ENCODE data around the gene ARID1A. TPM values are rescaled to one million over a fixed set of nuclear protein-coding genes. Genes with fewer than 3 reads are reported as not detected.

ARID1A gene
- total RNA-seq, 2 donors from 2014 or later: 49.6 to 76.2 TPM

DNA sequence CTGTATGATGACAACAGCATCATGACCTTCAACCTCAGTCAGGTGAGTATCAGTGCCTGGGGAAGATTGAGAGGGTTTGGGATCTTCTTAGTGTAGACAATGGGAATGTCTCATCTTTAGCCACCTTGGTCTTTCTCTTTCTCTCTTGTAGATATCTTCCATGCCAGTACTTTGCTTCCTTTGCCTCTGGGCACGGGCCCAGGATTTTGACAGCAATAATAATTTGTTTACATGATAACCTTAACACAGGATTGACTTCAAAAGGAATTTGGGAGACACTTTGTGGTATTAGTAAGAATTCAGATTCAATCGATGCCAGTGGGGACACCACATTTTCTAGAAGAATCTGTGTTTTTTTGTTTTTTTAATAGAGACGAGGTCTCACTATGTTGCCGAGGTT lies 79.9 kb downstream of the ARID1A start:
- Histone ChIP-seq H3K27me3 (no peaks in the 10 kb centered on the region), H3K9ac (ENCODE audit: low read depth in 2 of 2, low read length in 2 of 2) (no peak overlapping the region), H3K4me3 (no peak overlapping the region), H3K36me3 (peaks cover 51% of the 10 kb centered on the region), H3K9me3 (no peaks in the 10 kb centered on the region), H3K27ac (no peak overlapping the region), H3K4me1 (no peaks in the 10 kb centered on the region)
- DNase-seq: no peak
- TF ChIP-seq, protein P1, sequence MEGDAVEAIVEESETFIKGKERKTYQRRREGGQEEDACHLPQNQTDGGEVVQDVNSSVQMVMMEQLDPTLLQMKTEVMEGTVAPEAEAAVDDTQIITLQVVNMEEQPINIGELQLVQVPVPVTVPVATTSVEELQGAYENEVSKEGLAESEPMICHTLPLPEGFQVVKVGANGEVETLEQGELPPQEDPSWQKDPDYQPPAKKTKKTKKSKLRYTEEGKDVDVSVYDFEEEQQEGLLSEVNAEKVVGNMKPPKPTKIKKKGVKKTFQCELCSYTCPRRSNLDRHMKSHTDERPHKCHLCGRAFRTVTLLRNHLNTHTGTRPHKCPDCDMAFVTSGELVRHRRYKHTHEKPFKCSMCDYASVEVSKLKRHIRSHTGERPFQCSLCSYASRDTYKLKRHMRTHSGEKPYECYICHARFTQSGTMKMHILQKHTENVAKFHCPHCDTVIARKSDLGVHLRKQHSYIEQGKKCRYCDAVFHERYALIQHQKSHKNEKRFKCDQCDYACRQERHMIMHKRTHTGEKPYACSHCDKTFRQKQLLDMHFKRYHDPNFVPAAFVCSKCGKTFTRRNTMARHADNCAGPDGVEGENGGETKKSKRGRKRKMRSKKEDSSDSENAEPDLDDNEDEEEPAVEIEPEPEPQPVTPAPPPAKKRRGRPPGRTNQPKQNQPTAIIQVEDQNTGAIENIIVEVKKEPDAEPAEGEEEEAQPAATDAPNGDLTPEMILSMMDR (IDR thresholded peaks at IDR 0.05): no peak
- intact Hi-C loops (cut with DNase I): no loop called here

DNA sequence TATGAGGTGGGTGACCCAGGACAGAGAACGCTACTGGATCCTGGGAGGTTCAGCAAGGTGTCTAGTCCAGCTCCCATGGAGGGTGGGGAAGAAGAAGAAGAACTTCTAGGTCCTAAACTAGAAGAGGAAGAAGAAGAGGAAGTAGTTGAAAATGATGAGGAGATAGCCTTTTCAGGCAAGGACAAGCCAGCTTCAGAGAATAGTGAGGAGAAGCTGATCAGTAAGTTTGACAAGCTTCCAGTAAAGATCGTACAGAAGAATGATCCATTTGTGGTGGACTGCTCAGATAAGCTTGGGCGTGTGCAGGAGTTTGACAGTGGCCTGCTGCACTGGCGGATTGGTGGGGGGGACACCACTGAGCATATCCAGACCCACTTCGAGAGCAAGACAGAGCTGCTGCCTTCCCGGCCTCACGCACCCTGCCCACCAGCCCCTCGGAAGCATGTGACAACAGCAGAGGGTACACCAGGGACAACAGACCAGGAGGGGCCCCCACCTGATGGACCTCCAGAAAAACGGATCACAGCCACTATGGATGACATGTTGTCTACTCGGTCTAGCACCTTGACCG lies 83.4 kb downstream of the ARID1A start:
- DNase-seq: no peak
- H3K36me3 ChIP-seq: peaks cover 34% of the 10 kb centered on the region
- peaks cover 10% of the 10 kb centered on the region for H3K4me1 ChIP-seq
- H3K9me3 ChIP-seq: no peaks in the 10 kb centered on the region
- no peak overlapping the region for H3K9ac ChIP-seq (ENCODE audit: low read depth in 2 of 2, low read length in 2 of 2)
- TF ChIP-seq, protein P1 (IDR thresholded peaks at IDR 0.05): no peak
- intact Hi-C loops (cut with DNase I): no loop called here
- no peak overlapping the region for H3K4me3 ChIP-seq
- no peaks in the 10 kb centered on the region for H3K27me3 ChIP-seq
- H3K27ac ChIP-seq: no peak overlapping the region

DNA sequence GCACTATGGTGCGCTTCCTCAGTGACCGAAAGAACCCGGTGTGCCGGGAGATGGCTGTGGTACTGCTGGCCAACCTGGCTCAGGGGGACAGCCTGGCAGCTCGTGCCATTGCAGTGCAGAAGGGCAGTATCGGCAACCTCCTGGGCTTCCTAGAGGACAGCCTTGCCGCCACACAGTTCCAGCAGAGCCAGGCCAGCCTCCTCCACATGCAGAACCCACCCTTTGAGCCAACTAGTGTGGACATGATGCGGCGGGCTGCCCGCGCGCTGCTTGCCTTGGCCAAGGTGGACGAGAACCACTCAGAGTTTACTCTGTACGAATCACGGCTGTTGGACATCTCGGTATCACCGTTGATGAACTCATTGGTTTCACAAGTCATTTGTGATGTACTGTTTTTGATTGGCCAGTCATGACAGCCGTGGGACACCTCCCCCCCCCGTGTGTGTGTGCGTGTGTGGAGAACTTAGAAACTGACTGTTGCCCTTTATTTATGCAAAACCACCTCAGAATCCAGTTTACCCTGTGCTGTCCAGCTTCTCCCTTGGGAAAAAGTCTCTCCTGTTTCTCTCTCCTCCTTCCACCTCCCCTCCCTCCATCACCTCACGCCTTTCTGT lies 84.6 kb downstream of the ARID1A start:
- Histone ChIP-seq H3K4me3 (no peak overlapping the region), H3K27me3 (no peaks in the 10 kb centered on the region), H3K9me3 (no peaks in the 10 kb centered on the region), H3K9ac (ENCODE audit: low read depth in 2 of 2, low read length in 2 of 2) (no peak overlapping the region), H3K36me3 (peaks cover 30% of the 10 kb centered on the region), H3K27ac (no peak overlapping the region), H3K4me1 (peaks cover 11% of the 10 kb centered on the region)
- DNase-seq: no peak
- intact Hi-C loops (cut with DNase I): loop anchor here (10.0 kb wide), 1 partner anchor 56 kb away; no protein-coding TSS in a partner anchor
- TF ChIP-seq, protein P1 (IDR thresholded peaks at IDR 0.05): no peak

DNA sequence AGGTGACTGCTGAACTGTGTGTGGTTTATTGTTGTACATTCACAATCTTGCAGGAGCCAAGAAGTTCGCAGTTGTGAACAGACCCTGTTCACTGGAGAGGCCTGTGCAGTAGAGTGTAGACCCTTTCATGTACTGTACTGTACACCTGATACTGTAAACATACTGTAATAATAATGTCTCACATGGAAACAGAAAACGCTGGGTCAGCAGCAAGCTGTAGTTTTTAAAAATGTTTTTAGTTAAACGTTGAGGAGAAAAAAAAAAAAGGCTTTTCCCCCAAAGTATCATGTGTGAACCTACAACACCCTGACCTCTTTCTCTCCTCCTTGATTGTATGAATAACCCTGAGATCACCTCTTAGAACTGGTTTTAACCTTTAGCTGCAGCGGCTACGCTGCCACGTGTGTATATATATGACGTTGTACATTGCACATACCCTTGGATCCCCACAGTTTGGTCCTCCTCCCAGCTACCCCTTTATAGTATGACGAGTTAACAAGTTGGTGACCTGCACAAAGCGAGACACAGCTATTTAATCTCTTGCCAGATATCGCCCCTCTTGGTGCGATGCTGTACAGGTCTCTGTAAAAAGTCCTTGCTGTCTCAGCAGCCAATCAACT lies 85.5 kb downstream of the ARID1A start:
- DNase-seq: no peak
- H3K9ac ChIP-seq (ENCODE audit: low read depth in 2 of 2, low read length in 2 of 2): no peak overlapping the region
- intact Hi-C loops (cut with DNase I): loop anchor here (10.0 kb wide), 1 partner anchor 57 kb away; no protein-coding TSS in a partner anchor
- no peak overlapping the region for H3K4me3 ChIP-seq
- H3K4me1 ChIP-seq: peaks cover 12% of the 10 kb centered on the region
- no peak overlapping the region for H3K27ac ChIP-seq
- H3K27me3 ChIP-seq: no peaks in the 10 kb centered on the region
- peaks cover 23% of the 10 kb centered on the region for H3K36me3 ChIP-seq
- no peaks in the 10 kb centered on the region for H3K9me3 ChIP-seq
- TF ChIP-seq, protein P1 (IDR thresholded peaks at IDR 0.05): no peak

DNA sequence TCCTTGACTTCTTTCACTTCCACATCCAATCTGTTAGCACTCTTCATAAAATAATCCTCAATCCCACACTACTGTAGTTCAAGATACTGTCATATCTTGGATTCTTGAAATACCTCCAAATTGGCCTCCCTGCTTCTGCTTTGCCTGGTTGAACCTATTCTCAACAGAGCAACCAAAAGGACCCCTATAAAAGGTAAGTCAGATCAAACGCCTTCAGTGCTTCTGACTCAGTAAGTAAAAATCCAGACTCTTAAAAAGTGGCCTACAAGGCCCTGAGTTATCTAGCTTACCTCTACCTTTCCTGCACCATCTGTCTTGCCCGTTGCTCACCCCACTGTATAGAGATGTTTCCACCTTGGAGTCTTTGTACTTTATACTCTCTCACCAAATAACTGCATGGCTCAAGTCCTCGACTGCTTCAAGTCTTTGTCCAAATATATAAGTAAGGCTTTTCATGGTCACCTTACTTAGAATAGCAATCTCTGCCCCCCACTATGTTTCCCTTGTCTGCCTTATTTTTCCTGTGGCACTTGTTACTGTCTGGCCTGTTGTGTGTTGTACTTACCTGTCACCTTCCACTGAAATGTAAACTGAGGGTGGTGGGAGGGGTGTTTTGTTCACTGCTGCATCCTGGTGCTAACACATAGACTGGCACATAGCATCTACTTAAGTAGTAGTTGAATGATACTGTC lies 86.9 kb downstream of the ARID1A start:
- no peak for DNase-seq
- Histone ChIP-seq H3K4me1 (peaks cover 20% of the 10 kb centered on the region), H3K27ac (no peak overlapping the region), H3K9me3 (no peaks in the 10 kb centered on the region), H3K36me3 (peaks cover 16% of the 10 kb centered on the region), H3K9ac (ENCODE audit: low read depth in 2 of 2, low read length in 2 of 2) (no peak overlapping the region), H3K4me3 (no peak overlapping the region), H3K27me3 (no peaks in the 10 kb centered on the region)
- intact Hi-C loops (cut with DNase I): loop anchor here (10.0 kb wide), 1 partner anchor 58 kb away; no protein-coding TSS in a partner anchor
- TF ChIP-seq, protein P1 (IDR thresholded peaks at IDR 0.05): no peak
